Measurements from ENCODE around the gene HLA-DOB.

DNA sequence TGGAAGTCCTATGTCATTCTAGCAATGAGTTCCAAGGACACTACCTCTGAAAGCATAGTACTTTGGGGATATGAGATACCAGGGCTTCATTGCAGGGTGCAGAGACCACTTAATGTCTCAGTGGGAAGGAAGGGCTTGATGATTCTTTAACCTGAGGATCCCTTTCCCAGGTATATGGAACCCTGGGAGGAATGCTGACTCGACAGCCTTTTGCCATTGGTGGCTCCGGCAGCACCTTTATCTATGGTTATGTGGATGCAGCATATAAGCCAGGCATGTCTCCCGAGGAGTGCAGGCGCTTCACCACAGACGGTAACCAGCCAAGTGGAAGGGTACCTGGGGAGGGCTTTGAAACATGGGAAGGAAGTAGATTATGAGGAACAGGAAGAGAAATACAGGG, 41.4 kb upstream of the HLA-DOB start:
- no peak for TF ChIP-seq POLR2A (IDR thresholded peaks at IDR 0.05; ENCODE audit: low read depth, low read length)
- no peak for TF ChIP-seq POLR2AphosphoS5 (IDR thresholded peaks at IDR 0.05; ENCODE audit: low read depth, low read length)
- no peak for TF ChIP-seq TAF1 (IDR thresholded peaks at IDR 0.05; ENCODE audit: borderline replicate concordance, low read depth, low read length)

Measured in GM12892 (cell line).